Measurements from ENCODE around the gene TERT.

DNA sequence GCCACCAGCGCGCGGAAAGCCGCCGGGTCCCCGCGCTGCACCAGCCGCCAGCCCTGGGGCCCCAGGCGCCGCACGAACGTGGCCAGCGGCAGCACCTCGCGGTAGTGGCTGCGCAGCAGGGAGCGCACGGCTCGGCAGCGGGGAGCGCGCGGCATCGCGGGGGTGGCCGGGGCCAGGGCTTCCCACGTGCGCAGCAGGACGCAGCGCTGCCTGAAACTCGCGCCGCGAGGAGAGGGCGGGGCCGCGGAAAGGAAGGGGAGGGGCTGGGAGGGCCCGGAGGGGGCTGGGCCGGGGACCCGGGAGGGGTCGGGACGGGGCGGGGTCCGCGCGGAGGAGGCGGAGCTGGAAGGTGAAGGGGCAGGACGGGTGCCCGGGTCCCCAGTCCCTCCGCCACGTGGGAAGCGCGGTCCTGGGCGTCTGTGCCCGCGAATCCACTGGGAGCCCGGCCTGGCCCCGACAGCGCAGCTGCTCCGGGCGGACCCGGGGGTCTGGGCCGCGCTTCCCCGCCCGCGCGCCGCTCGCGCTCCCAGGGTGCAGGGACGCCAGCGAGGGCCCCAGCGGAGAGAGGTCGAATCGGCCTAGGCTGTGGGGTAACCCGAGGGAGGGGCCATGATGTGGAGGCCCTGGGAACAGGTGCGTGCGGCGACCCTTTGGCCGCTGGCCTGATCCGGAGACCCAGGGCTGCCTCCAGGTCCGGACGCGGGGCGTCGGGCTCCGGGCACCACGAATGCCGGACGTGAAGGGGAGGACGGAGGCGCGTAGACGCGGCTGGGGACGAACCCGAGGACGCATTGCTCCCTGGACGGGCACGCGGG is at the start of gene TERT:
- TF ChIP-seq, protein P1, sequence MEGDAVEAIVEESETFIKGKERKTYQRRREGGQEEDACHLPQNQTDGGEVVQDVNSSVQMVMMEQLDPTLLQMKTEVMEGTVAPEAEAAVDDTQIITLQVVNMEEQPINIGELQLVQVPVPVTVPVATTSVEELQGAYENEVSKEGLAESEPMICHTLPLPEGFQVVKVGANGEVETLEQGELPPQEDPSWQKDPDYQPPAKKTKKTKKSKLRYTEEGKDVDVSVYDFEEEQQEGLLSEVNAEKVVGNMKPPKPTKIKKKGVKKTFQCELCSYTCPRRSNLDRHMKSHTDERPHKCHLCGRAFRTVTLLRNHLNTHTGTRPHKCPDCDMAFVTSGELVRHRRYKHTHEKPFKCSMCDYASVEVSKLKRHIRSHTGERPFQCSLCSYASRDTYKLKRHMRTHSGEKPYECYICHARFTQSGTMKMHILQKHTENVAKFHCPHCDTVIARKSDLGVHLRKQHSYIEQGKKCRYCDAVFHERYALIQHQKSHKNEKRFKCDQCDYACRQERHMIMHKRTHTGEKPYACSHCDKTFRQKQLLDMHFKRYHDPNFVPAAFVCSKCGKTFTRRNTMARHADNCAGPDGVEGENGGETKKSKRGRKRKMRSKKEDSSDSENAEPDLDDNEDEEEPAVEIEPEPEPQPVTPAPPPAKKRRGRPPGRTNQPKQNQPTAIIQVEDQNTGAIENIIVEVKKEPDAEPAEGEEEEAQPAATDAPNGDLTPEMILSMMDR (conservative IDR thresholded peaks at IDR 0.05 in 1 of 2, IDR thresholded peaks at IDR 0.05 in 1 of 2; ENCODE audit: extremely low read depth in 1 of 2, insufficient read depth in 1 of 2, low read depth in 1 of 2, low read length in 2 of 2): no peak
- TF ChIP-seq EZH2 (IDR thresholded peaks at IDR 0.05; ENCODE audit: borderline replicate concordance, low read length): no peak

Measured in mammary epithelial cell (primary cell).